Activated CD4-positive, CD25-positive, alpha-beta regulatory T cell (primary cell): Measurements from ENCODE around the gene SLC6A13.
"Not testable (repeated sequence)": the region's sequence is repeated elsewhere in the genome, so short reads cannot be mapped to it uniquely, and the experiment has no call there.

ENCODE experiments used
- DNase-seq, 4 experiments: peaks; one replicate each; lab custom pipeline; 2025; lab: John Stamatoyannopoulos, UW

The SLC6A13 gene

DNA sequence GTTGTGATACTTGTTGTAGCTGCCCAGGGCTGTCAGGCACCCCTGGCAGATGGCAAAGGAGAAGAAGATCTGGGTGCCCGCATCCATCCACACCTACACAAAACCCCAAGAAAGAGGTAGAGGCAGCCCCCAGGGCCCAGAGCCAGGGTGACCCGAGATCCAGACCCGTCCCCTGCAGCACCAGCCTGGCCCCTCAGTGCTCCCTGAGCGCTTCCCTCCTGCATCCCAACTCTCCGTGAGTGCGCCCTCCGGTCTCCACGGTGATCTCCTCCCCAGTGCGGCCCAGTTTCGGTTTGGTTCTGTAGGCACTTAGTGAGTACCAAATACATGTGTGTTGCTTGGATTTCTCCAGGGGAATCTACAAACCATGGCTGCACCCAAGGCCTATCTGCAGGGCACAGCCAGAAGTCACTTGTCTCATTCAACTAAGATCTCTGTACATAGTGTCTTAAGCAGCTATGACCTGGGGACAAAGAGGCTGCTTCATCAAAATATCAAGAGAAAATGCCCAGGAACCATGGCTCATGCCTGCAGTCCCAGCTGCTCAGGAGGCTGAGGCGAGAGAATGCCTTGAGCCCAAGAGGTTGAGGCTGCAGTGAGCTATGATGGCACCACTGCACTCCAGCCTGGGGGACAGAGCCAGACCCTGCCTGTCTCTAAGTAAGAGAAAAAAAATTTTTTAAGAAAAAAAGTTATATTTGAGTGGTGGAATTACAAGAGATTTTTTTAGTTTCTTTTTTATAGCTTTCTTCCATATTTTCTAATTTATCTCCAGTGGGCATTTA, 64.5 kb downstream of the SLC6A13 start:
- DNase-seq, result no peak

DNA sequence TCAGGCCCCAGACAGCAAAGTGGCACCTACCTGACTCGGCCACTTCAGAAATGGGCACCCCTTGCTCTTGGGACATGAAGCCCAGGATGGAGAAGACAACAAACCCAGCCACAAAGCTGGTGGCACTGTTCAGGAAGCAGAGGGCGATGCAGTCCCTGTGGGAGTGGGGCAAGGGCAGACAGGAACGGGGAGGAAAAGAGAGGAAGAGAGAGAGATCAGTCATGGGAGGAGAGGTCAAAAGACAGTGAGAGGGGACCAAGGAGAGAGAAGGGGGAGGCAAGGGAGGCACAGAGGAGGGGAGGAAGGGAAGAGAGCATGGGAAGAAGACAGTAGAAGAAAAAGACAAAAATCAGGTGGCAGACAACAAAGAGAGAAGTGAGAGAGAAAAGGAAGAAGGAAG, 65.3 kb downstream of the SLC6A13 start:
- DNase-seq, result no peak

DNA sequence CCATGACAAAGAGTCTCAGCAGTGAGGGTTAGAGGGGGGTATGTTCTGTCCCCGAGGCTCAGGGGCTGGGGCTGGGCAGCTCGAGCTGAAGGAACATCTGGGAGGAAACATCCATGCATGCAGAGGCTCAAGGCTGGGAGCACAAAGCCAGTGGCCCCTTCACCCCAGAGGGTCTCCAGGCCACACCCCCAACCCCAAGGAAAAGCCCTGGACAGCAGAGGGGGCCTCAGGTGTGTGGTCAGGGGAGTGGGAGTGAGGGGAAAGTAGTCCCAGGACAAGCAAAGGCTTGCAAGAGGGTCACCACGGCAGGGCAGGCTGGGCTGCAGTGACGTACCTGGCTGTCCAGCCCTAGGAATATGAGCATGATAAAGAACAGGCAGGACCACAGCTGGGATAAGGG, 66.2 kb downstream of the SLC6A13 start:
- no peak for DNase-seq

DNA sequence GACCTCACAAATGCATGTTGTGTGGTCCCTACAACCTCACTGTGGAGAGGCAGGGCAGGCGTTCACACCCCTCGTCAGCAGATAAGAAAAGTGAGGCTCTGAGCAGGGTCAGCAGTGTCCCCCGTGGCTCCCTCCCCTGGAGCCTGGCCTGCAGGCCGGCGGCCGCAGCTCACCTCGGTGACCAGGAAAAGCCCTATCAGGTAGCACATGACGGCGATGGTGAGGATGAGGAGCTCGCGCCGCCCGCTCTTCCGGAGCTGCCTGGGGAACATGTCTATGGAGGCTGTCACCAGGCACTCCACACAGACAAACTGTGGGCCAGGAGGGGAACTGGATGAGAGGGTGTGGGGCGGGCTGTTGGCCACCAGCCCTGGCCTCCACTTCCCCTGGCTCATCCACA, 66.7 kb downstream of the SLC6A13 start:
- DNase-seq, result no peak

DNA sequence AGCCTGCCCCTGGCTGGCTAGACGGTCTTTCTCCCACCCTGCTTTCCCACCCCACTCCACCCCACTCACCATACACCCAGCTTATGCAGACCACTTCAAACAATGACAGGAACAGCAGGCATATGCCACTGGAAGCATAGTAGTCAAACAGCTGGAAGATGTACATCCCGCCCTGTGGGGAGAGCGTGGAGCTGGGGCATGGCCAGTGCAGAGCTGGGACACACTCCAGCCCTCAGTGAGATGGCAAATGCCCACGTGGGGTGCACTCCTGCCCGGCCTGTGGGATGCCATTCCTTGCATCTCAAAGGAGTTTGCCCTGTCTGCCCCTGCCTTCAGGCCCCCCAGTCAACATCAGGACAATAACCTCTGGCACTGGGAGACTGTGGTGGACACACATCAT, 67.5 kb downstream of the SLC6A13 start:
- DNase-seq, result no peak

DNA sequence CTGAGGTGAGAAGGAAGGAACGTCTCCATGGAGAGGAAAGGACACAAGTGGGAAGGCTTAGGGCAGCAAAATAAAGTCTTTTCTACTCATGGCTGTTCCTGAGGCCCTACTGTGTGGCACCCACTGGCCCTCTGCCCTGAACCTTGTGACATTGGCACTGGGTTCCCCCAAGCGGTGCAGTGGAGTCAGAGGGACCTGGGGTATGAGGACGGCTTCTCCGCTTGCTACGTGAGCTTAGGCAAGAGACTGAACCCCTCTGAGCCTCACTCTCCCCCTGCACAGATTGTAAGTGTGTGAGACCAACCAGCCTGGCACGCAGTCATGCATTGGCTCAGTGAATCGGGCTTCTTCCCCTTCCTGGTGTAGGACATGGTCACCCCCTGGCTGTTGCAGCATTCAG, 68.4 kb downstream of the SLC6A13 start:
- no peak for DNase-seq

DNA sequence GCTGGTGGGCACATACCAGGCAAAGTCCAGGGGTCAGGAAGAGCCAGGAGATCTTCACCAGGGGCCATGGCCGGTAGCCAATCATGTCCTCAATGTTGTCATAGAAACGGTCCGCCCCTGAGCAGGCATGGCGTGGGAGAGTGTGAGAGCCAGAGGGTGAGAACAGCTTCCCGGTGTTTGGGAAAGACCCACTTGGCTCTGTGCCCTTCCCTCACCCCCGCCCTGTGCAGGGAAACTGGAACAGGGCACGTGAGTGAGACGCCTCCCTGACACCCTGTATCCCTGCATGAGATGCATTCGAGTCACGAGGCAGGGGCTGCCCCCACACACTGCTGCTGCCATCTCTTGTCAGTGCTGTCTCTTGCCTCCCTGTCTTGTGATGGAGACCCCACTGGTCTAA, 69.4 kb downstream of the SLC6A13 start:
- DNase-seq, result no peak

DNA sequence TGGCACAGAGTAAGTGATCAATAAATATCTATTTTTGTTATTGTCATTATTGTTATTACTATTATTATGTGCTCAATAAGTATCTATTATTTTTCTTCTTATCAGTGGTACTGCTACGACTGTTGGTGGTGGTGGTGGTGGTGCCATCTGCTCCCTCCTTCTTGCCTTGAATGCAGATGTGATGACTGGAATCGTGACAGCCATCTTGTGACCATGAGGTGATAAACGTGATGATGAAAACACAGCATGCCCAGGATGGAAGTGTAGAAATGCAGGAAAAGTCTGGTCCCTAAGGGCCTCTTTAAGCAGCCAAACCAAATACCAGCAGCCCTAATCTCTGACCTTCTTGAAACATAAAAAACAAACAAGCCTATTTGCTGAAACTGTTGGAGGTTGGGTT, 71.1 kb downstream of the SLC6A13 start:
- no peak for DNase-seq

DNA sequence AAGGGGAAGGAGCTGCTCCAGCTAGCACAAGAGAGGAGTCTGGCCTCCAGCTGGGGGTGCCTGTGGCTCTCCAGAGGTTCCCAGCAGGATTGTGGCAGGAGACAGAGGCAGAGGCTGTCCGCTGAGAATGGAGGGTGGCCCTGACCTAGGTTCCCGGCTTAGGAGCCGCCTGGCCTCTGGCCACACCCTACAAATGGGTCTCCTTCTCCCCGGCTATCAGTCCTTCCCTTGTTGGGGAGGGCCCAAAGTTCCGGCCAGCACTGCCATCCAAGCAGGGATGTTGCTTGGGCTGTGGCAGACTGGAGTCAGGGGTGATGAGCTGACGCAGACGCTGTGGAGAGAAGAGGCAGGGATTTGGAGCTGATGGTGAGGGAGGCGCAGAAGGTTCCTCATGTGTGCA, 71.8 kb downstream of the SLC6A13 start:
- DNase-seq, result no peak

DNA sequence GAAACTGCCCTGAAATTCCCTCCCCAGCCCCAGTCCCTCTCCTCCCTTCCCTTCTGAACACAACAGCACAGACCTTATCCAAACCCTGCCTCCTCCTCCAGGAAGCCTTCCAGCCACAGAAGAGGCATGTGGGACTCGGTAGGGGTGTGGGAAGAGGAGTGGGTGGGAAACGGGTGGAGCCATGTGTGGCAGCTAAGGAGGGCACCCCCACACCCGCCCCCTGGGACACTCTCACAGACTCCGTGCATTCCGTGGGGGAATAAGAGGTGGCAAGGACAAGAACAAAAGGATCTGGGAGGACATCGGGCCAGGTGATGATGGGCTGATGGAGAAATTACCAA, 73.0 kb downstream of the SLC6A13 start:
- no peak for DNase-seq

DNA sequence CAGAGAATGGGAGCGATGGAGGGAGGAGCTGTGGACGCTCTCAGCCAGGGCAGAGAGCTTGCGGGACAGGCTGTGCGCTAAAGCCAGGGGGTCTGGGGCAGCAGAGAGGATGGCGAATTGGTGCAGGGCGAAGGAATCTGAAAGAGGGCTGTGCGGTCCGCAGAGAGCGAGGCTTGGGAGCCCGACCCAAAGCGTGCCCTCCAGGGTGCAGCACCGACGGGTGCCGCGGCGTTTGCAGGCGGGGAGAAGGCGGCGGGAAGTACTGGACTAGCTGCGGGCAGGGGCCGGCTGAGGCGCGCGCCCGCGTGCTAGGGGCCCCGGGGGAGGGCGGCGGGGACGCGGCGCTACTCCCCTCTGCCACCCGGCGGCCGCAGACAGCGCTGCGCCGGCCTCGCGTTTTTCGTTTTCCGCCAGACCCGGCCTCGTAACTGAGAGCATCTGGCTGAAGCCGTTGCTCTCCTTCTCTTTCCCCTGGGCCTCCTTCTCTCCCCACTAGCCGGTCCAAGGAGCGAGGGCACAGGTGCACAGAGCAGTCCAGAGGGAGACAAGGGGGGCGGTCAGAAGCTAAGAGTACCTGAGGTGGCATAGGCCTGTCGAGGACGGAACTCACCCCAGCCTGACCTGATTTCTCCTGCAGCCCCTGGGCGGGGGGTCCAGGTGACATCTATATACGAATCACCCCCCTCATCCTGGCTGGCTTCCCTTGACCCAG, 73.6 kb downstream of the SLC6A13 start:
- no peak for DNase-seq

DNA sequence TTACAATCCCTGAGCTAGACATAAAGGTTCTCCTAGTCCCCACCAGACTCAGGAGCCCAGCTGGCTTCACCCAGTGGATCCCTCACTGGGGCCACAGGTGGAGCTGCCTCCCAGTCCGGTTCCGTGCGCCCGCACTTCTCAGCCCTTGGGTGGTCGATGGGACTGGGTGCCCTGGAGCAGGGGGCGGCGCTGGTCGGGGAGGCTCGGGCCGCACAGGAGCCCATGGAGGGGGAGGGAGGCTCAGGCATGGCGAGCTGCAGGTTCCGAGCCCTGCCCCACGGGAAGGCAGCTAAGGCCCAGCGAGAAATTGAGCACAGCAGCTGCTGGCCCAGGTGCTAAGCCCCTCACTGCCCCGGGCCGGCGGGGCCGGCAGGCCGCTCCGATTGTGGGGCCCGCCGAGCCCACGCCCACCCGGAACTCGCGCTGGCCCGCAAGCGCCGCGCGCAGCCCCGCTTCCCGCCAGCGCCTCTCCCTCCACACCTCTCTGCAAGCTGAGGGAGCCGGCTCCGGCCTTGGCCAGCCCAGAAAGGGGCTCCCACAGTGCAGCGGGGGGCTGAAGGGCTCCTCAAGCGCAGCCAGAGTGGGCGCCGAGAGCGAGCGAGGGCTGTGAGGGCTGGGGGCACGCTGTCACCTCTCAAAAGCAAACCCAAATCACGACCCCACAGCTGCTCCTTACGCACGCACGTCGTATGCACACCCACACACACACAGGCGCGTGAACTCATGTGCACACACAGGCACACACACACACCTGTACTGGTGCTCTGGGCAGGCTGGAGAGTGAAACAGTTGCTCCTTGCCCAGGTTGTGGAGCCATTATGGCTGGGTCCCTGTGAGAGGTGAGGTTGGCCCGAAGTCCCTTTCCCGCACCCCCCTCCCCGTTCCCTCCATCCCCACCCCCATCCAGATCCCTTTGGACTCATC, 74.4 kb downstream of the SLC6A13 start:
- not testable (repeated sequence) for DNase-seq

DNA sequence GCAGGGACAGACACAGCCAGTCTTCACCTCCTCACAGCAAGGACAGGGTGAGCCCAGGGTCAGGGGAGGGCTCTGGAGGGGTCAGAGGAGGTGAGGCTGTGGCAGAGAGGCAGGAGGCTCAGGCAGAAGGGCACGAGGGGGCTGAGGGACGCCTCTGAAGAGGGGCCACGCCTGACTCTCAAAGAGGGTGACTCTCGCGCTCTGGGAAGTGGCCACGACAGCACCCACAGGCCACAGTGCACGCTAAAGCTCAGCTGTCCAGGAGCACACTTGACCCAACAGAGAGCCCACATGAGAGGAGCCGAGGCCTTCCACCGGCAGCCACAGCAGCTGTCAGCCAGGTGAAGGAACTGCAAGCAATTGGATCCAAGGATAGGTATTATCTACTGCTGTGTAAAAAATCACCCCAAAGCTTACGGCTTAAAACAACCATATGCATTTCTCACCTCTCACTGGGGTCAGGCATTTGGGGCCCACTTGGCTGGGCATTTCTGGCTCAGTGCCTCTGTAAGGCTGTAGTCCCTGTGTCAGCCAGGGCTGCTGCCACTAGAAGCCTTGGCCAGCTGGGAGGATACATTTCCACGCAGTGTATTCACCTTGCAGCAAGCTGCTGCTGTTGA, 76.5 kb downstream of the SLC6A13 start:
- no peak for DNase-seq

DNA sequence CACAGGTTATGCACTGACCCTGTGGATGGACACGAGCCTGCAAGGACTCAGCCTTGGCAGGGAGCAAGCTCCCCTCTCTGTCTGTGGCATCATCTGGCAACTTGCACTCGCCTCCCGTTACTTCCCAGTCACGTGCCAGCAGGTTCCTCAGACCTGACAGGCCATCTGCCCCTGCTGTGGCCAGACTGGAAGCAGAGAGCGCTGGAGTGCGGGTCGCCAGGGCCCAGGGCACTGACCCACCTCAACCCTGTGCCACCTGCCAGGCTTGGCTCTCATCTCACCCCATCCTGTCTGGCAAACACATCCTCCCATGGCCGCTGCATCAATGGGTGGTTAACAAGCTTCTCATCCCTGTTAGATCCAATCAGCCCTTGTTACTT, 77.1 kb downstream of the SLC6A13 start:
- no peak for DNase-seq

DNA sequence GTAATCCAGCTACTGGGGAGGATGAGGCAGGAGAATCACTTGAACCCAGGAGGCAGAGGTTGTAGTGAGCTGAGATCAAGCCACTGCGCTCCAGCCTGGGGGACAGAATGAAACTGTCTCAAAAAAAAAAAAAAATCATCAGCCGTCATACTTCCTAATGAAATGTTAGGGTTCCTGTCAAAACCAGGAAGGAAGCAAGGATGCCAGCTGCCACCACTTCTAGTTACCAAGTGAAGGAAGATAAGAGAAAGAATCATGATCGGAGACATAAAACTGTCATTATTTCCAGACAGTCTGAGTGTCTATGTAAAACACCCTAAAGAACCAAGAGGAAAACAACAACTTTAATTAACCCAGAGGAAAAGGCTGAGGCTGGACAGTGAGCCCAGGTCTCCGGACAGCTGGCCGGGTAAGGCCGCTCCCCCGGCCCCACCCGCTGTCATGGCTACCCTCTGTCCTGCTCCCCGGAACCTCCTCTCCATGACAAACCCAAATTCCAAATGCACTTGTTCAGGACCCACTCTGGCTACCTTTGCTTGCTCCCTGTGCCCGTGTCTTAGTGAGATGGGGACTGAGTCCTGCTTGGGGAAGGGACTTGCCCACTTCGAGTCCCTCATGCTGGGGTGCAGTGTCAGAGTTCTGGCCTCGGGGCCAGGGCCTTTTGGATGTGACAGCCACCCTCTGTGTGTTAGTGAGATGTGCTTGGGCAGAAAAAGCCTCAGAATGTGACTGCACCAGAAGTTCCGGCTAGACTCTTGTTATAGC, 77.6 kb downstream of the SLC6A13 start:
- no peak for DNase-seq

DNA sequence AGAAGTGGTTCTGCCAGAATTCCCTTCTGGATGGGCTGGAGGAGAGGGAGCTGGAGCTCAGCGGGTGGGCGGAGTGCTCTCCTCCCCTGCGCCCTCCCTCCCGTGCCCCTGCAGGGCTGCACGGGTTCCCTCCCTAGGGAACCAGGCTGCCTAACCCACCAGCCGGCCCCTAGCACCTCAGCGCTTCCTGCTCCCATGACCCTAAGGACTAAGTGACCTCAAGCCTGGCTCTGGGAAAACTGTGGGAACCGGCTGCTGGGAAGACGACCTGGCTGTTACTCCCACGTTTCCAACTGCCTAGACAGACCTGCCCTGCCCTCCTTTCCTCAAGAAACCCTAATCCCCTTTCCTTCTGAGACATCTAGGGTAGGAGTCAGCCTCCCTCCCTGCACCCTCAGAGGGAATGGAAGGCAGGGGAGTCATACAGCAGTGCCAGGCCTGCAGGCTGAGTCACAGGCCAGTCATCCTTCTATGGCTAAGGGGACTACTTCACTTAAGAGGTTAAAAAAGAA, 80.2 kb downstream of the SLC6A13 start:
- DNase-seq, result no peak

DNA sequence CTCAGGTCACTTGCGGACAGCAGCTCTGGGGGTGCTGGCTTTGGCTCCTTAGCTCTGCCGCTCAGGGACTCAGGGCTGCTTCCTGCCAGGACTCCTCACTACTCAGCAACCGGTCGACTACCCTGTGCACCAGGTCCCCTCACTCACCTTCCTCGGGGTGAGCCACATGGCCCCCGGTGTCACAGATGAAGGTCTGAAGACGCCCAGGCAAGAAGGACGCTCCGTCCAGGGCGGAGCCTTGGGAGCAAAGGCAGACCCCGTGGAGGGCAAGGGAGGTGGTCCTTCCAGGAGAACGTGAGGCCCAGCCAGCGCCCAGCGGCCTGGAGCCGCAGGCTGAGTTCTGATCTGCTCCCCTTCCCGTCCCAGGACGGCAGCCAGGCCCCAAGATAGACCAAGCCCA, 80.7 kb downstream of the SLC6A13 start:
- DNase-seq, result no peak

DNA sequence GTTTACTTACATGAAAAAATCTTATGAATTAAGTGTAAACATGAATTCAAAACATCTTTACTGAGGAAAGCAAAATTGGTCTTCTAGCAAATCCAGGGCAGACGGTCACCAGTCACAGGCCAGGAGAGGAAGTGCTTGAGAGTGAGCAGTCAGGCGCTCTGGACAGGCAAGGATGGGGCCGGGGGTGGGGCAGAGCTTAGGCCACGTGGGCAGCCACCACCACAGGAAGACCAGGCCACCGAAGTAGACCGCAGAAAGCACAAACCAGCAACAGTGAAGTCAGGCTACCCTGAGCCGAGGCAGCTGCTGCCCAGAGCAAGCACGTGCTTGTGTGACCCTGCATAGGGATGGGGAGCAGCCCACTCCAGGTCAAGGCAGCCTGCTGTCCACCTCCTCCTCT, 82.2 kb downstream of the SLC6A13 start:
- no peak for DNase-seq

DNA sequence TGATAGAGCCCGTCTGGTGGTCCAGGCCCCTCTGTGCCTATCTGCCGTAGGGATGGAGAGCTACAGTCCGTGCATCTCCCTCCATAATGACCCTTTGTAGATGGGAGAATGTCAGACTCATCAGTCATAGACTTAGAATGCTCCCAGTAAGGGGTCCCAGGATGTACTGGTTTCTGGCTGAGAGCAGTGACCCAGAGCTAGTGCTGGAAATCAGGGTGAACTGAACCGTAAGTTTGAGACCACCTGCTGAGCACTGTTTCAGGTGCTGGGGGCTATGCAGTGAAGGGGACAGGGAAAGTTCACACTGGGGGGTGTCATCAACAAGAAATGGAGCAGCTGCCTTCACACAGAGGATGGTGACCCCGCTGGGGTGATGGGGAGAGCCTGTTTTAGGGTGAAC, 82.8 kb downstream of the SLC6A13 start:
- no peak for DNase-seq

DNA sequence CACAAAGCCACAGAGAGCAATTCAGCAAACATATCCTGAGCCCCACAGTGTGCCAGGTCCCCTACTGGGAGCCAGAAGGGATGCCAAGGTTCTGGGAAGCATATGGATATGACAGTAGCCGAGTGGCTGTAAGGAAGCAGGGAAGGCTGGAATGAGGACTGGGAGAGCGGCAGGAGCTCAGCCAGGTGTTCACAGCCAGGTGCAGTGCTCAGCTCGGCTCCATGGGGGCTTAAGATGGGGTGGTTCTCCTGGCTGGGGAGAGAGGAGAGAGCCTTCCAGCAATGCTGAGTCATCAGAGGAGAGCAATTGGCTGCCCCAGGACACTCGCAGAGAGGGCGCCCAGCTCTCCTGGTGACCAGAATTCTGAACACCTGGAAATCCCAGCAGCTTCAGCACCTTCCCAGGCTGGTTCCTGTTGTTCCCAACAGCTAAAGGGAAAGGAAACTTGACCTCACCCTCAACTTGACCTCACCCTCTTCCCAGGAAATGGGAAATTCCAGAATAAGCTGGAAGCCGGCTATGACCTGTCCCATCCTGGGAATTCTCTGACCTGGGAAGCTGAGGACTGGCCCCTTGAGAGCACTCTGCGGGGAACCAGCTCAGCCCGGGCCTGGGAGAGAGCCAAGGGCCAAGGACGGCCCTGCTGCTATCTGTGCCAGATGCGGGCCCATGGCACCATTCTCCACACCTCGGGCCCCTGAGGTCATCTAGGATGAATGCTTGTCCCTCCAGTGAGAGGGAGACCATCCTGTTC, 83.3 kb downstream of the SLC6A13 start:
- DNase-seq, result no peak

DNA sequence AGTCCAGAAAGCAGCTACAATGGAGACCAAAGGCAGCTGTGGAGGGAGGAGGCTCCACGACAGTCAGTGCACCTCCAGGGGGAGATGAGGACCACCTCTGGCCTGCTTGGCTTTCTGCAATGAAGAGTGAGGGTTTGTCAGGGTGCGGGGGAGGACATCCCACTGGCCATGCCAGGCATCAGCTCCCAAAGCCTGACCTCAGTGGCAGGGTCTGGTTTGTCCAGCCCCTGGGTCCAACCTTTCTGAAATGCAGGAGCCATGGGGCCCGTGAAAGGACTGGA, 83.9 kb downstream of the SLC6A13 start:
- DNase-seq, result no peak
